A673 (cell line): ENCODE data around the gene PHF12.

ENCODE experiments used
- CTCF ChIP-seq: fragments of 300-800, 200-600 bp; sonication (generic); conservative IDR thresholded peaks from 2 replicates; pipeline ENCODE4 v1.5.1; 2017; ENCODE audit warnings: low read depth, mild to moderate bottlenecking, antibody characterized with exemption, low read length, moderate library complexity, mixed read lengths
- EZH2 ChIP-seq: fragments of 200-600 bp; sonication (generic); IDR thresholded peaks from 2 replicates; pipeline ENCODE4 v1.6.1; 2017; ENCODE audit warnings: borderline replicate concordance, low read depth, mild to moderate bottlenecking, mixed read lengths, antibody characterized with exemption, low read length; ENCODE audit not compliant: poor library complexity, severe bottlenecking

GRCh38 chr17:28978356-28978964 is 27.1 kb upstream of the PHF12 start:
- no peak for TF ChIP-seq CTCF
- TF ChIP-seq EZH2, result no peak
